Measurements from ENCODE around the gene RGS7.
A peak's percentile ranks its signal among the peaks of the same experiment; 100 is the strongest.

Gene RGS7

DNA sequence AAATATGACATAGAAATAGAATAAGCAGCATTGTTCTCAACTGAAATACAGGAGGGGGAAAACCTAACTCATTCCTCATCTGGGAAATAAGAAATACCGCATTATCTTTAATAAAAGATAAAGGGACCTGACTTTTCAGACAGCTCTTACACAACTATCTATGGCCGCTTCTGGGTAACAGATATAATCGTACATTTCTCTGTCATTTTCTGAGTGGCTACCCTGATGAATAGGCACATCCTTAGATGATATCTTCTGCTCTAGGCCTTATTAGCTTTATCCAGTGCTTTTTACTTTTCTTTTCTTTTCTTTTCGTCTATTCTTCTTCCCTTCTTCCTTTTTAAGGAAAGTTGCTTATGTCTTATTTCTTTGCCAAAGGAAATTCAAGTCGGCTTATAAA, 388.1 kb downstream of the RGS7 start:
- no peak for DNase-seq

- DNase-seq, result no peak
Observed at GRCh38 chr1:240967070-240967724, 389.8 kb downstream of the RGS7 start.

GRCh38 chr1:240965581-240966091, 391.4 kb downstream of the RGS7 start:
- peak; percentile 47 for DNase-seq

- DNase-seq, result no peak
Observed at GRCh38 chr1:240962086-240962485, 394.9 kb downstream of the RGS7 start.

DNA sequence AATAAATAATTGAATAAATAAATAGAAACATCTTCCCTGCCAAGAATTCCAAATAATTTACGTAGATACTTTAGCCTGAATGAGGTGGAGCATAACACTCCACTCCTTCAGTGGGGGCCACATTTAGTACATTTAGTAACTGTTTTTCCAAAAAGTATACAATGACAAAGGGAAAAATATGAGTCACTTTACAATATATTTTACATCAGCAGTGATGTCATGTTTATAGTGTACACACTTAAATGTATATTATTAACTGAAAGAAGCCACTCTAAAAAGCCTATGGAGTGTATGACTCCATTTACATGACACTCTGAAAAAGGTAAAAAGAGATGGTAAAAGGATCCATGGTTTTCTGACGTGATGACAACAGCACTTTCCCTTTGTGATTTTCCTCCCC, 400.6 kb downstream of the RGS7 start:
- no peak for DNase-seq

DNA sequence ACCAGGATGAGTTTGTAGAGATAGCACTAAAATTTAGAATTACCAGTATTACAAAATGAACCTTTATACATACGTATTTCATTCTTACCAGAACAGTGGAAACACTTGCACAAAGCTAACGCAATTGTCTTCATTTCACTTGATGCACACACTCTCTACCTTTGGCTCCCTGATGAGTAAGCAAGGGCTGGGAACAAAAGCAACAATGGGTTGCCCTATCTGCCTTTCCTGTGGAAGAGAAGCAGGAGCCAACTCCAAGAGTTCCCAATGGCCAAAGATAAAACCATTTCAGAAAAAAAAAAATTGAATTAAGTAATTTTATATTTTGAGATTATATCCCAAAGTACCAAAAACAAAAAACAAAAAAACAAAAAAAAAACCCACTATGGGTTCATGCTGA, 401.0 kb downstream of the RGS7 start:
- no peak for DNase-seq

GRCh38 chr1:240947438-240948224, 409.4 kb downstream of the RGS7 start:
- DNase-seq, result no peak

DNA sequence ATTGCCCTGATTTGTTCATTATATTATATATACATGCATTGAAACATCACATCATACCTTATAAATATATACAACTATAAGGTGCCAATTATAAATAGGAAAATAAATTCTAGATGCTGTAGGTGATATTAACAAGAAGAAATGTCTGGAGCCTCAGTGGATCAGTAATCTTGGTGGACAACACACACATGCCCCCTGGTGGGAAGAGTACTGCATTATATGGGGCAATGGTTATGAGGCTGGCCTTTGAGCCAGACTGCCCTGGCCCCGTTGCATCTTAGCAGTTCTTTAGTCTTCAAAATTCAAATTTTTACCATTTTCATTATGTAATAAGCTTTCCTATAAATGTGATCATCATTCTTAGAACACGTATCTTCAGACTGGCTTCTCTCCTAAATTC, 410.1 kb downstream of the RGS7 start:
- no peak for DNase-seq

- no peak for DNase-seq
Observed at GRCh38 chr1:240942901-240943300, 414.1 kb downstream of the RGS7 start.

DNA sequence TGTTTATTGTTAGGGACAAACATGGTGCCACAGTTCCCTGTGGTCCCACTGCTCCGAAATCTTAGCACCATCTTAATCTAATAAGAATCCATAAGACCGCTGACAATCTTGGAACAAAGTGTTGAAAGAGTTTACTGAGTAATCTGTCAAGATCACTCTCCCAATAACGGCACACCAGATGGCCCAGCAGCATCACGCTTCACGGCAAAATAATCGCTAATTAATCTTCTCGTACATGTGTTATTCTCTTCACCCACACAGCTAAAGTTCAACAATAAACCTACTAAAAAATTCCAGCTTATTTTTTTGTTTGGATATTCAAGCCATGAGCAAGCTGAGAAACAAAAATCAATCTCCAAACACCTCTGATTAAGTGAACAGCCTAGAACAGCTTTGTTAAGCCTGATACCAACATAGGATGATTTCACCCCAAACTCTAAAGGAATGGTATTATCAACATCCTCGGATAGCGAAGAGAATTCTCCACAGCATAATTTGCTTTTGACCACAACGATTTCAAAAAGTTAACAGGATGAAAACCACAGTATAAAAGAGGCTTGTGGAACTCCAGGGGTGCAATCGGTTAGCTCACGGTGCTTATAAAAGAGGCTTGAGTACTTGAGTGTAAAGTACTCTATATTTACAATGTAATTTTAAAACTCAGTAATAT, 415.2 kb downstream of the RGS7 start:
- DNase-seq, result no peak

- no peak for DNase-seq
Observed at GRCh38 chr1:240936911-240937668, 419.9 kb downstream of the RGS7 start.

DNA sequence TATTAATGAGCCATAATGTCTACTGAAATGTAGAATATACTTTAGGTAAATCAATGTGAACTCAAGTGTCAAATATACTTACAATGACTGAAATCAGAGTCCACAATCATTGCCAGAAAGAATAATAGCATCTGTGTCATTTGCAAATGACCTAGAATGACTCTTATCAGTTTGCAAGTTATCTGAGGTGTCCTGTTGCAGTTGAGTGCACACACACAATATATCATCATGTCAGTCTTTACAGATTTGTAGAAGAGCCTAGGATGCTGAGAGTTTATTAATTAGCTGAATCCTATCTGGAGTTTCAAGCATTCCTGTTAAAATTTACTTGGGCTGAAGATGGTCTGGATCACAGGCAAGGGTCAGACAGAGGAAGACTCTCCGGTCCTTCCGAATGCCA, 421.1 kb downstream of the RGS7 start:
- DNase-seq, result no peak

DNA sequence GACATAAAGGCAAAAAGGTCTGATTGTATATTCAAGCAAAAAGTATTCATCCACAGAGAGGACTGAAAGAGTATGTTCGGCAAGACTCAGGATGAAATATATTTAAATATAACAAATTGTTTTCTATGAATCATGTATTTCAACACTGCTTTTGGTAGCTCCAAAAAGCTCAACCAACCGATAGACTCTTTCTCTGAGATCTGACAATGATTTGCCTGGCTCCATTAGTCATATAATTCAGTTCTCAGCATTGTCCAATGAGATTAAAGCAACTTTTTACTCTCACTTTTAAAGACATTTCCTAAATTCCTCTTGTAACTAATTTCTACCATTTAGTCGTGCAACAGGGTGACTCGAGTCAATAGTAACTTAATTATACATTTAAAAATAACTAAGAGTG, 426.0 kb downstream of the RGS7 start:
- no peak for DNase-seq

DNA sequence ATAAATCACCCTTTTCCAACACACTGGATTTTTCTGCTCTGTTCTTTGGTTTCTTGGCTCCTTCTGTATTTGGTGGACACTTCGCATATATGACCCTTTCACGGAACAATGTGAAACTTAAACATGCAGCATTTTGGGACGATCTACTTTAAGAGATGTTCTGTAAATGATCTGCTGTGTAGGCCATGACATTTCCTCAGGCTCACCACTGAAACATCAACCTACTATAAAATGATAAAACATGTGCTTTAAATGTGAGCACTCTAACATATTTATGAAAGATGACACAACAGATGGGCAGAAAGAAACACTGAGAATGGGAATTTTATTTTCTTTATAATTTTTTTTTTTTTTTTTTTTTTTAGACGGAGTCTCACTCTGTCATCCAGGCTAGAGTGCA, 428.7 kb downstream of the RGS7 start:
- no peak for DNase-seq

DNA sequence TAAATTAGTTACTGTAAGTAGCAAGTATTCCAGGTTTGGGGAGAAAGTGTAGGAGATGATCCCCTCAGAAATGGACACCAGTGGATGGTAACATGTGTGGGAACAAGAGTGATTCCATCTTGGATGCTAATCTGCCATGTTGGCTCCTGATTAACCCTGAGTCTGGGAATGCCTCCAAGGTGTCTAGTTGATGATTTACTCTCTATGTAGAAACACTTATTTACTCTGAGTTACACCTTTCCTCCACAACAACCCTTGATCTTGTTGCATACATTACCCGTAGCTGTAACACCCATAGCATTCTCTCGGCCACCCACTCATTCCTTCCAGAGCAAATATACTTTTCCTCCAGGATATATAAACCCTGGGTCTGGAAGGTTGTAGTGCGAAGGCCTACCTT, 429.2 kb downstream of the RGS7 start:
- DNase-seq, result no peak

DNA sequence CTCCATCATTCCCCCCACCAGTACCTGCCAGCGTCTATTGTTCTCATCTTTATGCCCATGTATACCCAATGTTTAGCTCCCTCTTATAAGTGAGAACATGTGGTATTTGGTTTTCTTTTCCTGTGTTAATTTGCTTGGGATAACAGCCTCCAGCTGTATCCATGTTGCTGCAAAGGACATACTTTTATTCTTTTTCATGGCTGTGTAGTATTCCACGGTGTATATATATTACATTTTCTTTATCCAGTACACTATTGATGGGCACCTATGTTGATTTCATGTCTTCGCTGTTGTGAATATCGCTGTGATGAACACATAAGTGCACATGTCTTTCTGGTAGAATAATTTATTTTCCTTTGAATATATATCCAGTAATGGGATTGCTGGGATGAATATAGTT, 431.7 kb downstream of the RGS7 start:
- DNase-seq, result no peak

DNA sequence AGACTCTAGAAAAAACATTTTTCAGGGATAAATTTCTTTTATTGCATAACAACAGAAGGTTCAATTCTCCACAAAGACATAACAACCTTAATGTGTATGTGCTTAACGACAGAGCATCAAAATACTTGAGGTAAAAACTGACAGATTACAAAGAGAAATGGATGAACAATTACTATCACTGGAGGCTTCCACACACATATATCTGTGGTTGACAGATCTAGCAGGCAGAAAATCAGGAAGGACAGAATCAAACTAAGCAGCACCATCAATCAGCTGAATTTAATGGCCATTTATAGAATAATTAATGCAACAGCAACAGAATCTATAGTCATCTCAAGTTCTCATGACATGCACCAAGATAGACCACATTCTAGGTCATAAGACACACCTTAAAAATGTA, 439.0 kb downstream of the RGS7 start:
- DNase-seq, result no peak

GRCh38 chr1:240914506-240914905, 442.5 kb downstream of the RGS7 start:
- no peak for DNase-seq

DNA sequence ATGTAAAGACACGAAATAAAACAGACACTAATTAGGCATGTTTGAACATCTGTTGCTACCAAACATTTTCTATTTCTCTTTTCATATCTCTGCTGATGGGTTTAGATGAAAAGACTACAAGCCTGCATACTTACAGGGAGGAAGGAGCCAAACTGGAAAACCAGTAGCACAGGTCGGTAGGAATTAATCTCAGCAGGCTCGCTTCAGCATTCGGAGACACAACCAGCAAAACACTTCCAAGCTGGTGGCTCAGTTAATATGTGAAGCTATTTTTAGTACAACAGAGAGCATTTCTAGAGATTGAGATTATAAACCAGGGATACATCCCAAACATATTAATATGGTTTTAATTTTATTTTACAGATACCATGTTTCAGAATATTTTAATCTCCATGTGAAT, 444.2 kb downstream of the RGS7 start:
- no peak for DNase-seq

DNA sequence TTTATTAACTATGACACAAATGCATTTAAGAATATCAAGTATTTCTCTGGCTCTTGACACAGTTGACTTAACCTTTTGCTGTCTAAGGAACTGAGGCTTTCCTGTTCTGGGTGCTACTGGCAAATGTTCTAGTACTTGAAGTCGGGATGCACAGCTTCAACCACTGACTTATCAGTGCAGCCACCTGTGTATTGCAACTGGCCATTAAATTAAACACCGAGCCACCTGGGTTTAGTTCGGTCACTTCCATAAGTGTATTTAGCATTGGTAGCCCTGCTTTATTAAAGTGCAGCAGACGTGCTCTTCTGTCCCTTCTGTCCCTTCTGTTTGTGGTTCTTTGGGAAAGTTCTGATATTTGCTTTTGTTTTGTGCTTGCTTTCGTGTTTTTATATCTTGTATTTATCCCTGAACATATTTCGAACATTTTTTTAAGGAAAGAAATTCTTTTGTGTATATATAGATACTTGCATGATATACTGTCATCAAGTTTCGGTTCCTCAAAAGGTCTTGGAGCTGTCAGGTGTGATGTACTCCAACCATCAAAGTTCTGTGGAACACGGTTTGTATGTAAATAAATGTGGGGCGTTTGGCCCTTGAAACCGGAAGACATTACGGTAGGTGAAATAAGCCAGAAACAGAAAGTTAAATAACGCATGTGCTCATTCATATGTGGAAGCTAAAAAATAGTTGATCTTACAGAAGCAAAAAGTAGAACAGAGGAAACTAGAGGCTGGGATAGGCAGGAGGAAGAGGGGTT, 447.1 kb downstream of the RGS7 start:
- no peak for DNase-seq

DNA sequence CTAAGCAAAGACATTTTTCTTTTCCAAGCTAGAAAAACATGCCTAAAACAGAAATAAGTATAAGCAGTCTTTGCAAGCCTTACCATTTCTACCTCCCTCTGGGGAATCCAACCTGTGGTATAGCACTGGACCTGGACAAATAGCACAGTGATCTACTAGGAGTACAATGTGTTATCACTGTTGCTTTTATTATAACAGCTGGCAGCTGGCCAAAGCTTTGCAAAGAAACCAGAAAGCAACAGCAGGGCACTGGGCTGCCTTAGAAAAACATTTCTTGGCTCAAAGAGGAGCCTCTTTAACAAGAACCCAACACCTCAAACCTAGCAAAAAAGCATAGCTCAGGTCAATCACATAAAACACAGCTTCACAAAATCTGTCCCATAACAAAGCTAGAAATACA, 450.5 kb downstream of the RGS7 start:
- no peak for DNase-seq

GRCh38 chr1:240905225-240905765, 451.7 kb downstream of the RGS7 start:
- DNase-seq, result no peak
